Measurements from ENCODE around the gene ITGA7.
"Not testable (repeated sequence)": the region's sequence is repeated elsewhere in the genome, so short reads cannot be mapped to it uniquely, and the experiment has no call there.

Gene ITGA7

DNA sequence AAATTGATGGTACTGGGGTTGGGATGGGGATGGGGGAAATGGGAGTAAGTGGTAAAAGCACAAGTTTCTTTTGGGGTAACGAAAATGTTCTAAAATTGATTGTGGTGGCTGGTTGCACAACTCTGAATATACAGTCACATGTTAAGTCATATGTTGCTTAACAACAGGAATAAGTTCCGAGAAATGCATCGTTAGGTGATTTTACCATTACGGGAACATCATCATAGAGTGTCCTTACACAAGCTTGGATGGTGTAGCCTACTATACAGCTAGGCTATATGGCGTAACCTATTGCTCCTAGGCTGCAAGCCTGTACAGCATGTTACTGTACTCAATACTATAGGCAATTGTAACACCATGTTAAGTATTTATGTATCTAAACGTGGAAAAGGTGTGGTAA, 31.0 kb downstream of the ITGA7 start:
- DNase-seq: no peak

DNA sequence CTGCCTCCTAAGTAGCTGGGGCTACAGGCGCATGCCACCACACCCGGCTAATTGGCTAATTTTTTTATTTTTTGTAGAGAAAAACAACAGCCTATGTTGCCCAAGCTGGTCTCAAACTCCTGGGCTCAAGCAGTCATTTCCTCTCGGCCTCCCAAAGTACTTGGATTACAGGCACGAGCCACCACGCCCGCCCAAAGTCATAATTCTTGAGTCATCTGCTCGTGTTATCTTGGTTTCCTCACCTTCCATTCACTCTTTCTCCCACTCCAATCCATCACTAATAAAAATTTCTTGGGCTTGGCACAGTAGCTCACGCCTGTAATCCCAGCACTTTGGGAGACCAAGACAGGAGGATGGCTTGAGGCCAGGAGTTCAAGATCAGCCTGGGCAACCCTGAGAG, 32.0 kb downstream of the ITGA7 start:
- no peak for DNase-seq

DNA sequence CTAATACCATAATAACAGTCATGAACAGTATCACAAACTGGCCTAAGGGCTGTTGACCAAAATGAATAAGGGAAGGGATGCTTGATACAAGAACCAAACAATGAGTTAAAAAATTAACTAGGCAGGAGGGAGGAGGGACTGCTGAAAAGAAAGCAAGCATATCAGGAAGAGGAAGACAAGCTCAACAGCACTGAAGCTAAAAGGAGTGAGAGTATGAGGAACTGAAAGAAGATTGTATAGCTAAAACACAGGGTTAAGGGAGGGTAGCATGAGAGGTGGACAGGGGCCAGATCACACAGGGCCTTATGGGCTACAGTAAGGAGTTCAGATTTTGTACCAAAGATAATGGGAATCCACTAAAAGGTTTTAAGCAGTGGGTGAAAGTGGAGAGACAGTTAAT, 34.1 kb downstream of the ITGA7 start:
- no peak for DNase-seq

DNA sequence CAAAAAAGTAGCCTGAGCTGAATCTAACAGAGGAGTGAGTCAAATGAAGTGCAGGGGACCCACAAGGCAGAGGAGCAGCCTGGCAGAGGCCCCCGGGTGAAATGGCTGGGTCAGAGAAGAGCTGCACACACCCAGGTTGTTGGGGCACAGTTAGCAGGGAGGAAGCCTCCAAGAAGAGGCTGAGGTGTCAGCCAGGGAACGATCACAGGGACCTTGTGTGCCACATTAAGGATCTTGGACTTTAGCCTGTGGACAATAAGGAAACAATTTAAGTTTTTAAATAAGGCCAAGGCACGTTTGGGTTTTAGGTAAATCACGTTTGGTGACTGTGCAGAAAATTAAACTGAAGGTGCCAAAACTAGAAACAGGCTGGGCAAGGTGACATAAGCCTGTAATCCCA, 36.0 kb downstream of the ITGA7 start:
- no peak for DNase-seq

GRCh38 chr12:55670276-55670675, 37.4 kb downstream of the ITGA7 start:
- no peak for DNase-seq

DNA sequence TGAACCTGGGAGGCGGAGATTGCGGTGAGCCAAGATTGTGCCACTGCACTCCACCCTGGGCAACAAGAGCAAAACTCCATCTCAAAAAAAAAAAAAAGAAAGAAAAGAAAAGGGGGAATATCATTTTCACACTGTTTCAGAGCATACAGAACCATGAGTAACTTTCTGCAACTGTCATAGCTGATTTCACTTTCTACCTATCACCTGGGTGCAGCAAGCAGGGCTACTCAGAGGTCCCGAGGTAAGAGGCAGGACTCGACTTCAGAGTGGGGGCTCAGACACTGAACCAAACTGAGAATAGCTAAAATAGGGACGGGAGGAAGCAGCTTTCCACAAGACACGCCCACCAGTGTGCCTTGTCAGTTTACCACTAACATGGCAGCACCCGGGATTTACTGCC, 41.2 kb downstream of the ITGA7 start:
- DNase-seq: no peak

- no peak for DNase-seq
Measured at GRCh38 chr12:55664826-55665225, 42.9 kb downstream of the ITGA7 start.

GRCh38 chr12:55663391-55663790, 44.3 kb downstream of the ITGA7 start:
- DNase-seq: no peak

DNA sequence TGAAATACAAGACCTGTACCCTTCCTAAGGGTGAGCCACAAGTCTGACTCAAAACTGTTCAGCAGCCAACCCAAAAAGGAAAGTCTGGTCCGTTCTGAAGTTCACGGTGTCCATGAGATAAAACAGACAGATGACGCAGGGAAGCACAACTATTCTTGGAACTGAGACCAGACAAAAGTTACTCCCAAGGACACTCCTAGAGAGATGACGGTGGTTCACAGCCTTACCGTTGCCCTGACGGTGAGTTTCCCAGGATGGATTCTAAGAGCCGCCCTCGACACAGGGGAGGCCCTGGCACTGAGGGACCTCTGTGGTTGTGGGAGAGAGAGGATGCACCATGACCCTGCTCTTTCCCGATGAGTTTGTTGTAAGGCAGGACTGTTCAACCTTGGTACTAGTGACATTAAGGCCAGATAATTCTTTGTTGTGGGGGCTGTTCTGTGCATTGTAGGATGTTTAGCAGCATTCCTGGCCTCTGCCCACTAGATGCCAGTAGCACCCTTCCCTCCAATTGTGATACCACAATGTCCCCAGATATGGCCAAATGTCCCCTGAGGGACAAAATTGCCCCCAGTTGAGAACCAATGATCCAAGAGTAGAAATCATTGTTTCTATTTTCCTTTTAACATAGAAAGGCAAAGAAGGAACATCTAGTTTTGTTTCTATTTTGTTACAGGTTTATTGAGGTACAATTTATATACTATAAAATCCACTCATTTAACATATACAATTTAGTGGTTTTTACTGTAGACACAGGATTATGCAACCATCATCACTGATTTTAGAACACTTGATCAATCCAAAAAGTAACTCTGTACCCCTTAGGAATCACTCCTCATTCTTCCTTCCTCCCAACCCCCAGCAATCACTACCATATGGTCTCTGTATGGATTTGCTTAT, 48.0 kb downstream of the ITGA7 start:
- peak; percentile 24 for DNase-seq

DNA sequence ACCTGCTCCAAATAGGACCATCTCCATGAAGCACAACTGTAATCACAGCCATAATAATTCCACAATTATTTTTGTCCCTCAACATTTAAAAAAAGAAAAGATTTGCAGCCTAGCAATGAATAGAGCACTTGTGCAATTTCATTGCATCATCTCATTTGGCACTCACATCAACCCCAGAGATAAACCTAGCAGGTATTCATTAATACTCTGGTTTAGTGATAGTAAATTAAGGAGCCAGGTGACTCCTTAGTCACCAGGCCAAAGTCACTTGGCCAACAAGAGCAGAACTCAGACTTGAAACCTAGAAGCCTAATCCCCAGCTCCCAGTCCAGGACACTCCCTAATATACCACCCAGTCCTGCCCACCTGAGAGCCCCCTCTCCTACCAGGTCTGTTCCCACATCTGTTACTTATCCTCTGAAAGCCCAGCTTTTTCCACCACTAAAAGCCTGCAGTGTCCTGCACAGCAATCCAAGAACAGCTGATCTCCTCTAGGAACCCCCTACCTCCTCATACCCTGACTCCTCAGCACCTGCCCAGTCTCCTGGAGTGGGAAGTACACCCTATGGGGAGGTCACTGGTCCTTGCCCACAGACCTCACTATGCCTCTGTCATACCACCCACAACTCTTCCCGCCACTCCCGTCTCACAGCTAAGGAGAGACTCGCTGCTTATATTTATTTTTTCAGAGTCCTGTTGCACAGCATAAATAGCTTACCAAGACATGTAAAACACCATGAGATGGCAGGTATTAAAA, 48.9 kb downstream of the ITGA7 start:
- DNase-seq: no peak

- DNase-seq: no peak
Measured at GRCh38 chr12:55658212-55658611, 49.5 kb downstream of the ITGA7 start.

DNA sequence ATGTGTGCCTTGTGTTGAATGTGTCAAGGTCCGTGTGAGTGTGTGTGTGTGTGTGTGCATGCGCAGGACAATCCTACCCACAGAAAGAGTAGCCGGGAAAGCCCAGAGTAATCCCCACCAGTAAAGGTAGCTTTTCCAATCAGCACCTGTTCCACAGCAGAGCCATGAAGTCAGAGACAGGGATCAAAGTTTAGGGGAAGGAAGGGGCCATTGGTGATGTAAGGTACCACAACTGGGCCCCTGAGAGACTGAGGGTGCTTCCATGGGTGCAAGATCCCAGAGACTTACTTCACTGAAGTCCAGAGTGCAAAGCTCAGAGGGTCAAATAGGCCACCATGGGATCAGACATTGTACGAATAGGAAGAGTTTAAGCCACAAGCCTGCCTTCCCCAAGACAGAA, 50.5 kb downstream of the ITGA7 start:
- no peak for DNase-seq

DNA sequence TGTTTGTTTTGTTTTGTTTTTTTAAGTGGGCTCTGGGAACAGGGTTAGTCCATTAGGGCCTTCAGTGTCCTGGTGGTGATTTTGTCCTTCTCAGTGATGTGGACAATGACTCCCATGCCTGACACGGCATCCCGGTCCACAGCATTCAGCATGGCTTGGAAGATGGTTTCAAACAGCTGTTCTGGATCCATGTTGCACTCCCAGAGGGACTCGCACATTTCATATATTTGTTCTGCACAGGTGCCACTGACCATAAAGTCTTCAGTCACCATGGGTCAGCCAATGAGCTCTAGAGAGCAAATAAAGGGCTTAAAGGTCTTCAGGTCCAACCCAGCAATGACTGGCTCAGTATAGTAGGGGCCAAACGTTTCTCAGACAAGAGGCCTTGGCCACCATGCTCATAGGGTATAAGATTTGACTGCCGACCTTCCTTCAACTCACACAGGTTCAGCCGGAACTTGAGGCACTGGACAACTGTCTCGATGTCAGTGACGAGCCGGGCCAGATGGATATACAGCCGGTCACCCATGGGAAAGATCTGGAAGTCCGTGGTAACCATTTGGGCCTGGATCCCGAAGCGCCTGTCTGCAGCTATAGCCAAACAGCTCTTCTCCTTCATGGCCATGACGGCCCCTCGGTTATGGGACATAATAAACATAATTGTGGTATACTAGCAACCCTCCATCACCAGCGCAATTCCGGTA, 53.0 kb downstream of the ITGA7 start:
- DNase-seq: no peak

DNA sequence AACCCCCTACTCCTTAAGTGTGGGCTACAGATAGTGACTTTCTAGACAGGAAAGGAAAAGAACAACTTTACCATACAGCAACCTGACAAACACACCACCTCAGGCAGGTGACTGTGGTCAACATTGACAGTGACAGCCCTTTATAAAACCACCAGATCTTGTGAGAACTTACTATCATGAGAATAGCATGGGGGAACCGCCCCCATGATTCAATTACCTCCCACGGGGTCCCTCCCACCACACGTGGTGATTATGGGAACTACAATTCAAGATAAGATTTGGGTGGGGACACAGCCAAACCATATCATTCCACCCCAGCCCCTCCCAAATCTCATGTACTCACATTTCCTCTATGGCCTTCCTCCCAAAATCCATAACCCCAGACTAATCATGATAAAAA, 54.7 kb downstream of the ITGA7 start:
- DNase-seq: no peak

- DNase-seq: no peak
Measured at GRCh38 chr12:55652352-55652751, 55.4 kb downstream of the ITGA7 start.

GRCh38 chr12:55651299-55651683, 56.4 kb downstream of the ITGA7 start:
- no peak for DNase-seq

DNA sequence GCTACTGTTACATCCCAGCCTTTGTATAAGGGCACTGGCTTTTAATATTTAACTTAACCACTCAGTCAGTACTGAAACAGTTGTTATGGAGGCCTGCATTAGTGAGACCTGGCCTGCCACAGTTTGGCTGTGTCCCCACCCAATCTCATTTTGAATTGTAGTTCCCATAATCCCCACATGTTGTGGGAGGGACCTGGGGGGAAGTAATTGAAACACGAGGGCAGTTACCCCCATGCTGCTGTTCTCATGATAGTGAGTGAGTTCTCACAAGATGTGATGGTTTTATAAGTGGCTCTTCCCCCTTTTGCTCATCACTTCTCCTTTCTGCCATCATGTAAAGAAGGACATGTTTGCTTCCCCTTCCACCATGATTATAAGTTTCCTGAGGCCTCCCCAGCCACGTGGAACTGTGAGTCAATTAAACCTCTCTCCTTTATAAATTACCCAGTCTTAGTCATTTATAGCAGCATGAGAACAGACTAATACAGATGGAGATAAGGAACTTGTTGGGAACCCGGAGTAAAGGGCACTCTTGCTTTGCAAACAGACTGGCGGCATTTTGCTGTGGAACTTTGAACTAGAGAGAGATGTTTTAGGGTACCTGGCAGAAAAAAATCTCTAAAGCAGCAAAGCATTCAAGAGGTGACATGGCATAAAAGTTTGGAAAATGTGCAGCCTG, 56.9 kb downstream of the ITGA7 start:
- not testable (repeated sequence) for DNase-seq

- DNase-seq: no peak
Measured at GRCh38 chr12:55647027-55647426, 60.7 kb downstream of the ITGA7 start.

DNA sequence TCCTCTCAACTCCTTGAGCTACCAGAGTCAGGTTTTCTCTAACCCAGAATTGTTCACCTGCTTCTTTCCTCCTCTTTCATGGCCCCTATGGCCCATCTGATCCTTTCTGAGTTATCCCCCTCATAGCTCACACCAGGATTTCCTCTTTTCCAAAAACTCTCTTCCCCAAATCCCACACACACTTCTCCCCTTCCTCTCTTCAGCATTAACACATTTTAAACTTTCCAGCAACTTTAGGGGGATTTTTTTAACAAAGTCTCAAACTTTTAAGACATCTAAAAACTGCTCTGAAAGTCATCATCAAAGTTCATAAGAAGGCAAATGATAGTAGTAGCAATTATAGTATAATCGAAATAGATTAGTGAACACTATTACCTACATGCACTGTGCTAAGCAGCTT, 63.1 kb downstream of the ITGA7 start:
- DNase-seq: no peak

DNA sequence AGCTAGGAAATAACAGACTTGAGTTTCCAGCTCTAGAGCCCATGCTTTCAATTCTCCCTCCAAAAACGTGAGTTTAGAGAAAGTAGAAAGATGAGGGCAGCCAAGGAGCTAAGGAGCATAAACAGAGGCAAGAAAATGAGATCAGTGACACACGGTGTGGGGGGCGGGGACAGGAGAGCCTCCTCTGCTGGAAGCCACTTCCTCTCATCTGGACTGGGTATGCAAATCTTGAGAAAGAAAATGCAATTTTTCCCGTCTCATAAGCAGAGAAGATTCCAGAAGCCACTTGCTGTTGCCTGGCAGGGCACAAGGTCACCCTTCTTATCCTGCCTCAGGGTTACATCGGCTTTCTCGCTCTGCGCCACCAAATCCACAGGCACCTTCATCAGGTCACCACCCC, 65.0 kb downstream of the ITGA7 start:
- DNase-seq: no peak

- no peak for DNase-seq
Measured at GRCh38 chr12:55642267-55642666, 65.4 kb downstream of the ITGA7 start.

DNA sequence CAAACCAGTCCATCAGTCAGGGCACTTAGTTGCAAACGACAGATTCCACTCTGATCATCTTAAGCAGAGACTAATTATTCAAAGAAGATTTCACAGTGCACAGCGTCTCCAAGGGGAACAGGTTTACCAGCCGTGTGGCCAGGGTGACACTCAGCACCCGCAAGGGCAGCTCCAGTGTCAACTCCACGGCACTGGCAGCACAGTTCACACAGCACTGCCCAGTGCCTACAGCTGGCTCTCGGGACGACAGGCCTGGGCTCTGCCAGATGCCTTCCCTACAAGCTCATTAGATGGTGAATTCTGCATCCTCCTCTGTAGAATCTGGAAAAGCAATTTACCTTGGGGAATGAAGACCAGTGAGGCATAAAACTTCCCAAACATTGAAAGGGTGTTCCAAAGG, 66.1 kb downstream of the ITGA7 start:
- DNase-seq: no peak

DNA sequence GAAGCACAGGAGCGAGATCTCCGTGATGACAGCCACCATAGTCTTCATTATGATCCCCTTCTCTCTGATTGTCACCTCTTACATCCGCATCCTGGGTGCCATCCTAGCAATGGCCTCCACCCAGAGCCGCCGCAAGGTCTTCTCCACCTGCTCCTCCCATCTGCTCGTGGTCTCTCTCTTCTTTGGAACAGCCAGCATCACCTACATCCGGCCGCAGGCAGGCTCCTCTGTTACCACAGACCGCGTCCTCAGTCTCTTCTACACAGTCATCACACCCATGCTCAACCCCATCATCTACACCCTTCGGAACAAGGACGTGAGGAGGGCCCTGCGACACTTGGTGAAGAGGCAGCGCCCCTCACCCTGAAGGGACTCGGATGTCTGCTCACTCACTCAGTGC, 70.2 kb downstream of the ITGA7 start:
- DNase-seq: no peak
